Activated CD4-positive, alpha-beta memory T cell treated with anti-CD3 and anti-CD28 coated beads, Interleukin-2, amount 10 ng/mL, durations not matched to agents 7 days and 5 days (primary cell): ENCODE measurements around the gene TEC. TPM values are rescaled to one million over a fixed set of nuclear protein-coding genes. Genes with fewer than 3 reads are reported as not detected.
"Not testable (repeated sequence)": the region's sequence is repeated elsewhere in the genome, so short reads cannot be mapped to it uniquely, and the experiment has no call there.

ENCODE experiments used
- CTCF ChIA-PET: fragments of 350-600 bp; sonication (Branson Sonifier 250); formaldehyde crosslinking; loops from one replicate; lab custom pipeline; 2021; ENCODE audit warnings: antibody characterized with exemption, inconsistent platforms; lab: Charles Lee
- POLR2A ChIA-PET: fragments of 350-600 bp; sonication (Branson Sonifier 250); formaldehyde crosslinking; loops from one replicate; lab custom pipeline; 2021; ENCODE audit warnings: antibody characterized with exemption; lab: Charles Lee
- DNase-seq: peaks from one replicate; pipeline ENCODE4 v3.0.0-alpha.2; 2020
- H3K27ac Mint-ChIP-seq: one replicate; pipeline ENCODE4 v1.8.0; 2021; ENCODE audit warnings: mild to moderate bottlenecking, mixed read lengths
- H3K27me3 Mint-ChIP-seq: one replicate; pipeline ENCODE4 v1.8.0; 2021; ENCODE audit warnings: mixed read lengths
- H3K36me3 Mint-ChIP-seq: one replicate; pipeline ENCODE4 v1.8.0; 2021; ENCODE audit warnings: low read depth, mixed read lengths
- H3K4me1 Mint-ChIP-seq: one replicate; pipeline ENCODE4 v1.8.0; 2021; ENCODE audit warnings: mixed read lengths
- H3K4me3 Mint-ChIP-seq: one replicate; pipeline ENCODE4 v1.8.0; 2021; ENCODE audit warnings: mild to moderate bottlenecking, mixed read lengths
- H3K9me3 Mint-ChIP-seq: one replicate; pipeline ENCODE4 v1.8.0; 2021; ENCODE audit warnings: mixed read lengths
- total RNA-seq, 2 experiments: library from RNA; stranded (reverse); gene quantifications; one replicate each; pipeline ENCODE4 v1.2.3, GENCODE V29; 2021

The TEC gene
- total RNA-seq, 2 experiments from 2014 or later: 0.60 to 0.80 TPM

- Mint-ChIP-seq H3K27ac (no peak overlapping the region), H3K27me3 (no peaks in the 10 kb centered on the region), H3K4me1 (no peaks in the 10 kb centered on the region), H3K4me3 (no peak overlapping the region), H3K36me3 (no peaks in the 10 kb centered on the region), H3K9me3 (no peaks in the 10 kb centered on the region)
- CTCF ChIA-PET: interaction anchor here (0.6 to 0.9 kb wide), 3 partner anchors 8 to 682 kb away, joined by 3 to 4 read pairs (median 3); no protein-coding TSS in a partner anchor
- DNase-seq: no peak
- POLR2A ChIA-PET: no interaction called here
Measured at GRCh38 chr4:48225368-48226141, 44.1 kb downstream of the TEC start.

DNA sequence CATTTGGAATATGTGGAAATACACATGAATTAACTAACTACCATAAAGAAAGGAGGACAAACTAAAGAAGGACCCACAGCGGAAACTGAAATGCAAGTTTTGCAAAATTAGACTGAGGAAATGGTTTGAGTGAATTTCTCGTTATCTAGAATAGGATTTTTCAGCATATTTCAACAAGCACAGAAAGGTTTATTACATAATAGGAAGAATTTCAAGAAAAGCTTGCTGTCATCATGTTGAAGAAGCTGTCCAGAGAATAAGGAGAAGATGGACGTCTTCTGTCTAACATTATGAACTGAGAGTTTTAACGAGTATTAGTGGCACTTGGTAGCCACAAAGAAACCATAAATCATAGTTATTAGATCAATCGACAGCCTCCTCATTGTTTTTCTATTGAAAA lies 45.0 kb downstream of the TEC start:
- ChIA-PET CTCF (interaction anchor here (0.6 to 0.9 kb wide), 2 partner anchors 9 to 683 kb away, joined by 3 to 4 read pairs; no protein-coding TSS in a partner anchor), POLR2A (no interaction called here)
- no peaks in the 10 kb centered on the region for H3K9me3 Mint-ChIP-seq
- H3K4me1 Mint-ChIP-seq: no peaks in the 10 kb centered on the region
- no peak overlapping the region for H3K4me3 Mint-ChIP-seq
- no peak for DNase-seq
- no peaks in the 10 kb centered on the region for H3K27me3 Mint-ChIP-seq
- no peaks in the 10 kb centered on the region for H3K36me3 Mint-ChIP-seq
- H3K27ac Mint-ChIP-seq: no peak overlapping the region

DNA sequence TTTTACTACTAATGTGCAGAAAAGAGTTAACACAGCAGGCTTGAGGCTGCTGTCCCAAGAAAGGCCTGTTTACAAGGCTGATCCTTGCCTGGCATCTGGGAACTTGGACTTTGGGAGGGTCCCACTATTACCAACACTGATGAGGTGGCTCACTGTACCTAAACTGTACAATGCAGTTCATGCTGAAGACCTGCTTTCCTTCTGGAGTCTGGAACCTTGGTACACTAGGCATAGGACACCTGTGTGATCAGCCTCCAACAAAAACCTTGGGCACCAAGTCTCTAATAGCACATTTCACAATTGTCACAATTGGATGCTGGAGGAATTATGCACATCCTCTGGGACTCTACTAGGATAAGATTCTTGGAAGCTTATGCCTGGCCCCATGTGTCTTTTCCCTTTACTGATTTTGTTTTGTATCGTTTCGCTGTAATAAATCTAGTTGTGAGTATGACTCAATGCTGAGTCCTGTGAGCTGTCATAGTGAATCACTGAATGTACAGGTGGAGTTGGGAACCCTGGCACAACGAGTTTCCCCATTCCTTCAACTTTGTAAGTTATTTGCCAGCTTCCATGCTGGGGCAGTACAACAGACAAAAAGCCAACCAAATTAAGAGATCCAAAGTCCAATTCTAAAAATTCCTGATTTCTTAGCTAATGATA lies 45.9 kb downstream of the TEC start:
- no peaks in the 10 kb centered on the region for H3K36me3 Mint-ChIP-seq
- ChIA-PET CTCF (no interaction called here), POLR2A (interaction anchor here (0.6 kb wide), 1 partner anchor 355 kb away, joined by 3 read pairs; no protein-coding TSS in a partner anchor)
- no peaks in the 10 kb centered on the region for H3K4me1 Mint-ChIP-seq
- no peak overlapping the region for H3K4me3 Mint-ChIP-seq
- H3K27me3 Mint-ChIP-seq: no peaks in the 10 kb centered on the region
- H3K27ac Mint-ChIP-seq: no peak overlapping the region
- no peaks in the 10 kb centered on the region for H3K9me3 Mint-ChIP-seq
- DNase-seq: no peak

- Mint-ChIP-seq H3K4me3 (no peak overlapping the region), H3K27ac (no peak overlapping the region), H3K27me3 (no peaks in the 10 kb centered on the region), H3K9me3 (no peaks in the 10 kb centered on the region), H3K36me3 (no peaks in the 10 kb centered on the region), H3K4me1 (no peaks in the 10 kb centered on the region)
- POLR2A ChIA-PET: no interaction called here
- CTCF ChIA-PET: no interaction called here
- DNase-seq: no peak
Measured at GRCh38 chr4:48222491-48222890, 47.1 kb downstream of the TEC start.

DNA sequence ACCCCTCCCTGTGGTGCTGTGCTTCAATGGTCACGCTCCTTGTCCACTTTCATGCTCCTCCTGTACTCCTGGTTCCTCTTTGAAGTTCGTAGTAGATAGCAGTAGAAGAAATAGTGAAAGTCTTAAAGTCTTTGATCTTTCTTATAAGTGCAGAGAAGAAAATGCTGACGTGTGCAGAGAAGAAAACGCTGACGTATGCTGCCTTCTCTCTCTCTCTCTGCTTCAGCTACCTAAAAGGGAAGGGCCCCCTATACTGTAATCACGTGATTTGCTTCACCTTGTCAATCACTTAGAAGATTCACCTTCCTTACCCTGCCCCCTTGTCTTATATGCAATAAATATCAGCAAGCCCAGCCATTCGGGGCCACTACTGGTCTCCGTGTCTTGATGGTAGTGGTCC lies 50.2 kb downstream of the TEC start:
- H3K36me3 Mint-ChIP-seq, H3K4me3 Mint-ChIP-seq, H3K27me3 Mint-ChIP-seq, H3K27ac Mint-ChIP-seq, H3K4me1 Mint-ChIP-seq, POLR2A ChIA-PET, DNase-seq, CTCF ChIA-PET, H3K9me3 Mint-ChIP-seq: not testable (repeated sequence)

DNA sequence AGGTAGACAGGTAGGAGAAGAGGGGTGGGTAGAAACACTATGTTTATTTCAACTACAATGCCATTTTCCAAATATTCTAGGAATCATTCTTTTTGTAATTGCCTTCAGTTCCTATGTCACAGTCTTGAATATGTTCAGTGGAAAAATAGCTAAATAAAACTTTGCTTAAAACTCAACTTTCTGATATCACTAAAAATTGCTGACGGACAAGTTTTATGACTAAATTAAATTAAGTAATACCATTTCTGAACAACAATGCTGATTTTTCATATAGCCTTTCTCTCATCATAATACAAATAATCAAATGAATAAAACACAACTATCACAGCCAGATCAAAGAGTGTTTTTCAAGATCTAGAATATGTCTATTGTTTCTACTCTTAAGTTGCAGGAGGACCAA lies 53.1 kb downstream of the TEC start:
- H3K36me3 Mint-ChIP-seq: no peaks in the 10 kb centered on the region
- no peak for DNase-seq
- no peak overlapping the region for H3K4me3 Mint-ChIP-seq
- CTCF ChIA-PET: no interaction called here
- no peak overlapping the region for H3K27ac Mint-ChIP-seq
- no peaks in the 10 kb centered on the region for H3K9me3 Mint-ChIP-seq
- H3K27me3 Mint-ChIP-seq: no peaks in the 10 kb centered on the region
- POLR2A ChIA-PET: no interaction called here
- peaks cover 5% of the 10 kb centered on the region for H3K4me1 Mint-ChIP-seq

- H3K4me1 Mint-ChIP-seq: peaks cover 5% of the 10 kb centered on the region
- no peak overlapping the region for H3K4me3 Mint-ChIP-seq
- H3K36me3 Mint-ChIP-seq: no peaks in the 10 kb centered on the region
- H3K9me3 Mint-ChIP-seq: no peaks in the 10 kb centered on the region
- no peak overlapping the region for H3K27ac Mint-ChIP-seq
- ChIA-PET CTCF (no interaction called here), POLR2A (no interaction called here)
- no peaks in the 10 kb centered on the region for H3K27me3 Mint-ChIP-seq
- no peak for DNase-seq
Measured at GRCh38 chr4:48215977-48216376, 53.7 kb downstream of the TEC start.

- POLR2A ChIA-PET: no interaction called here
- Mint-ChIP-seq H3K27me3 (no peaks in the 10 kb centered on the region), H3K4me3 (no peak overlapping the region), H3K9me3 (no peaks in the 10 kb centered on the region), H3K27ac (no peak overlapping the region), H3K4me1 (peaks cover 11% of the 10 kb centered on the region), H3K36me3 (no peaks in the 10 kb centered on the region)
- no peak for DNase-seq
- CTCF ChIA-PET: no interaction called here
Measured at GRCh38 chr4:48212165-48212564, 57.5 kb downstream of the TEC start.

- no peak overlapping the region for H3K27ac Mint-ChIP-seq
- ChIA-PET POLR2A (no interaction called here), CTCF (no interaction called here)
- H3K36me3 Mint-ChIP-seq: no peaks in the 10 kb centered on the region
- no peaks in the 10 kb centered on the region for H3K9me3 Mint-ChIP-seq
- peaks cover 11% of the 10 kb centered on the region for H3K4me1 Mint-ChIP-seq
- no peak for DNase-seq
- no peaks in the 10 kb centered on the region for H3K27me3 Mint-ChIP-seq
- no peak overlapping the region for H3K4me3 Mint-ChIP-seq
Measured at GRCh38 chr4:48210966-48211328, 58.7 kb downstream of the TEC start.

GRCh38 chr4:48205626-48206025 lies 64.0 kb downstream of the TEC start:
- Mint-ChIP-seq H3K4me1 (peaks cover 6% of the 10 kb centered on the region), H3K4me3 (no peak overlapping the region), H3K9me3 (no peaks in the 10 kb centered on the region), H3K27me3 (no peaks in the 10 kb centered on the region), H3K27ac (no peak overlapping the region), H3K36me3 (no peaks in the 10 kb centered on the region)
- CTCF ChIA-PET: no interaction called here
- no peak for DNase-seq
- POLR2A ChIA-PET: no interaction called here

GRCh38 chr4:48205107-48205506 lies 64.5 kb downstream of the TEC start:
- no peaks in the 10 kb centered on the region for H3K9me3 Mint-ChIP-seq
- POLR2A ChIA-PET: no interaction called here
- H3K27ac Mint-ChIP-seq: no peak overlapping the region
- CTCF ChIA-PET: no interaction called here
- no peak overlapping the region for H3K4me3 Mint-ChIP-seq
- H3K4me1 Mint-ChIP-seq: peaks cover 2% of the 10 kb centered on the region
- no peak for DNase-seq
- H3K36me3 Mint-ChIP-seq: no peaks in the 10 kb centered on the region
- H3K27me3 Mint-ChIP-seq: no peaks in the 10 kb centered on the region

GRCh38 chr4:48203819-48204218 lies 65.8 kb downstream of the TEC start:
- no peaks in the 10 kb centered on the region for H3K4me1 Mint-ChIP-seq
- POLR2A ChIA-PET: no interaction called here

DNA sequence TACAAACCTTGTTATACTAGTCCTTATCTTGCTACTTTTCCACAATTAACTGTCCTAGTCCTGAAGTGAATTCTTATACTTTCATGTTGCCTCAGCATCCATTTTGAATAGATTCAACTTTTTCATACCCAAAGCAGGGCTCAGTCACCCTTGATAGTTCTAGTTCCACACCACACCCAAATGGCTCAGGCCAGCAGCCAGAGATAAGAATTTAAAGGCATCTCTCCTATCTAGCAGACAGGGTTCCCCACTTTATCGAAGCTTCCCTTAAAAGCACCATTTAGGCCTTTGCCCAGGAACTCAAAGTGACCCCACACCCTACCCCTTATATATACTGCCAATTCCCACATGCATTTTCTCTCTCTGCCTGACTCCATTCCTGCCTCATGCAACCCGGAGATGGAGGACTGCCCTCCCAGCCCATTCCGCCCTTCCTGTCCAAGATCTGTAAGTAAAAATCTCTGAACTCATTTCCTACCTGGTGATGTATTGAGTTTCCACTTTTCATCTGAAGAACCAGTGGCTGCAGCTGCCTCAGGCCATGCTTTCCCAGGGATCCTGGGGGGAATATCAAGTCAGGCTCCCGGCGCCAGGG lies 71.9 kb downstream of the TEC start:
- no peak for DNase-seq
- H3K36me3 Mint-ChIP-seq: no peaks in the 10 kb centered on the region
- peaks cover 3% of the 10 kb centered on the region for H3K4me1 Mint-ChIP-seq
- H3K27me3 Mint-ChIP-seq: no peaks in the 10 kb centered on the region
- no peak overlapping the region for H3K4me3 Mint-ChIP-seq
- H3K27ac Mint-ChIP-seq: no peak overlapping the region
- CTCF ChIA-PET: no interaction called here
- H3K9me3 Mint-ChIP-seq: no peaks in the 10 kb centered on the region
- POLR2A ChIA-PET: no interaction called here

More at GRCh38 chr4:48203819-48204218, 65.8 kb downstream of the TEC start:
- CTCF ChIA-PET: no interaction called here
- Mint-ChIP-seq H3K27me3 (no peaks in the 10 kb centered on the region), H3K27ac (no peak overlapping the region), H3K9me3 (no peaks in the 10 kb centered on the region), H3K4me3 (no peak overlapping the region), H3K36me3 (no peaks in the 10 kb centered on the region)
- no peak for DNase-seq
